ENCODE results near the gene PACSIN1.

PACSIN1 gene

DNA sequence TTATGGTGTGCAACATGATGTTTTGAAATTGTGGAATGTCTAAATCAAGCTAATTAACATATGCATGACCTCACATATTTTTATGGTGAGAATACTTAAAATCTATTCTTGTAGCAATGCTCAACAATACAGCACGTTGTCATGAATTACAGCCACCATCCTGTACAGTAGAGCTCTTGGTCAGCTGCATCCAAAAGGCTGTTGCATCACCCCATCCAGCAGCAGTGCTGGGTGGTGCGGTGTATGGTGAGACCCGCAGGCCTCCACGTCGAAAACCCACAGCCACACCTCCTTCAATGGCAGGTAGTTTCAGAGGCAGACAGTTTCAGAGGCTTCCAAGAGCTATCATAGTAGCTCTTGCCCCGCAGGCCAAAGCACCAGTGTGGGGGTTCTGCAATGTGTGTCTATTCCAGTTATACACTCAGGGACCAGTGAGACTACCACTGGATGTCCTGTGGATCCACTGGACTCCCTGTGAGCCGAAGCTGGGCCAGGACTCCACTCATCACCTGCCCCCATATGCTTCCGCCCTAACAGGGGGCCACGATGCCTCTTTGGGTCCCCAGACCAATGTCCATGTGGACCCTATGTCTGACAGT, 23.4 kb downstream of the PACSIN1 start:
- H3K4me1 Mint-ChIP-seq, result peaks cover 39% of the 10 kb centered on the region

DNA sequence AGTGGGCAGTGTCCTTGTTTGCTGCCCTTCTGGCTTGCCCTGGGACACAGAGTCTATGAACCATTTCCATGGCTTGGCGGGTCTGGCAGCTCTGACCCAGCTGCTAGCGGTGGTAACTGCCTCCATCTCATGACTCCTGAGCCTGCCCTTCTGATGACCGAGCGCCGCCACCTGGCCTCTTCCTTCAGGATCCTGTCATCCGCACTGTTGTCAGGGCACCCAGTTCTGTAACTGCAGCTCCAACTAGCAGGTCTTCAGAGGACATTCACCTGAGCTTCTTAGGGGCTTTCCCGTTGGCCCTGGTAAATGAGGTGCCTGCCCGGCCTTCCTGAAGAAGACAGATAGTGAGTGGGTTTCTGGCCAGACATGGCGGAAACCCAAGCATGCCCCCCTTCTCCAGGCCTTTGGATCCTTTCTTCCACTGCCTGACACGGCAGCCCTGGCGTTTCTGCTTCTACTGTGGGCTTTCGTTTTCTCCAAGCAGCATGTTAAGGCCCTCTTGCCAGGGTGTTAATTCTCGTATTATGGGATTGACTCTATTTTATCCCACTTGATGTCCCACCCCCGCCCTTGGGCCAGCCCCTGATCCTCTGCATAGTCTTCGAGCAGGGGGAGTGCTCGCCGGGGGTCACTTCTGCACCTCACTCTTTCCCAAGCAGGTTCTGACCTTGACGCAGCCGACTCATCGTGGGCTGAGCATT, 24.7 kb downstream of the PACSIN1 start:
- no peaks in the 10 kb centered on the region for H3K9me3 Mint-ChIP-seq
- peak overlapping the region in 2 of 3 experiments; percentile 24 to 67 for H3K4me3 Mint-ChIP-seq
- H3K27ac Mint-ChIP-seq, result peak overlapping the region in 2 of 3 experiments; percentile 96 to 97
- no peaks in the 10 kb centered on the region for H3K27me3 Mint-ChIP-seq (ENCODE audit: low read depth)
- TF ChIP-seq, protein P1, sequence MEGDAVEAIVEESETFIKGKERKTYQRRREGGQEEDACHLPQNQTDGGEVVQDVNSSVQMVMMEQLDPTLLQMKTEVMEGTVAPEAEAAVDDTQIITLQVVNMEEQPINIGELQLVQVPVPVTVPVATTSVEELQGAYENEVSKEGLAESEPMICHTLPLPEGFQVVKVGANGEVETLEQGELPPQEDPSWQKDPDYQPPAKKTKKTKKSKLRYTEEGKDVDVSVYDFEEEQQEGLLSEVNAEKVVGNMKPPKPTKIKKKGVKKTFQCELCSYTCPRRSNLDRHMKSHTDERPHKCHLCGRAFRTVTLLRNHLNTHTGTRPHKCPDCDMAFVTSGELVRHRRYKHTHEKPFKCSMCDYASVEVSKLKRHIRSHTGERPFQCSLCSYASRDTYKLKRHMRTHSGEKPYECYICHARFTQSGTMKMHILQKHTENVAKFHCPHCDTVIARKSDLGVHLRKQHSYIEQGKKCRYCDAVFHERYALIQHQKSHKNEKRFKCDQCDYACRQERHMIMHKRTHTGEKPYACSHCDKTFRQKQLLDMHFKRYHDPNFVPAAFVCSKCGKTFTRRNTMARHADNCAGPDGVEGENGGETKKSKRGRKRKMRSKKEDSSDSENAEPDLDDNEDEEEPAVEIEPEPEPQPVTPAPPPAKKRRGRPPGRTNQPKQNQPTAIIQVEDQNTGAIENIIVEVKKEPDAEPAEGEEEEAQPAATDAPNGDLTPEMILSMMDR (IDR thresholded peaks at IDR 0.05; ENCODE audit: unreplicated experiment in 3 of 3), result no peak
- no peaks in the 10 kb centered on the region for H3K36me3 Mint-ChIP-seq (ENCODE audit: low read depth)
- peaks cover 28% of the 10 kb centered on the region for H3K4me1 Mint-ChIP-seq

More for the DNA sequence above, 23.4 kb downstream of the PACSIN1 start:
- TF ChIP-seq, protein P1 (IDR thresholded peaks at IDR 0.05; ENCODE audit: unreplicated experiment in 3 of 3), result no peak
- no peak overlapping the region for H3K27ac Mint-ChIP-seq
- no peak overlapping the region for H3K4me3 Mint-ChIP-seq
- no peaks in the 10 kb centered on the region for H3K27me3 Mint-ChIP-seq (ENCODE audit: low read depth)
- no peaks in the 10 kb centered on the region for H3K9me3 Mint-ChIP-seq
- no peaks in the 10 kb centered on the region for H3K36me3 Mint-ChIP-seq (ENCODE audit: low read depth)

DNA sequence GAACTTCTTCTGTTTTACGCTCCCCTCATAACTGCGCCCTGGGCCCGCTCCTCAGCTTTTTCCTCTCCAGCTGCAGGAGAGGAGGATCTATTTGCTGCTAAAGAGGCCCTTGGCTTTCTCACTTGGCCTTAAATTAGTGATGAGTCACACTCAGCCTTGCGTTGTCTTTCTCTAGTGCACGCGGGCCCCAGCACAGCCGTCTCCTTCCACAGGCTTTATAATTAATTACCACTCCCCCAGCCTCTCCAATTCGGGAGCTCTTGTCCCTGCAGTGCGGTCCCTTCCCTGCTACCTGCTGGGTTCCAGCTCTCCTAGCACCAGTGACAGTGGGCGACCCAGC, 25.2 kb downstream of the PACSIN1 start:
- peak overlapping the region in 2 of 3 experiments; percentile 24 to 67 for H3K4me3 Mint-ChIP-seq
- no peaks in the 10 kb centered on the region for H3K9me3 Mint-ChIP-seq
- TF ChIP-seq, protein P1 (IDR thresholded peaks at IDR 0.05; ENCODE audit: unreplicated experiment in 3 of 3), result no peak
- H3K4me1 Mint-ChIP-seq, result peaks cover 22% of the 10 kb centered on the region
- H3K36me3 Mint-ChIP-seq (ENCODE audit: low read depth), result no peaks in the 10 kb centered on the region
- no peaks in the 10 kb centered on the region for H3K27me3 Mint-ChIP-seq (ENCODE audit: low read depth)
- H3K27ac Mint-ChIP-seq, result peak overlapping the region in 2 of 3 experiments; percentile 96 to 97

DNA sequence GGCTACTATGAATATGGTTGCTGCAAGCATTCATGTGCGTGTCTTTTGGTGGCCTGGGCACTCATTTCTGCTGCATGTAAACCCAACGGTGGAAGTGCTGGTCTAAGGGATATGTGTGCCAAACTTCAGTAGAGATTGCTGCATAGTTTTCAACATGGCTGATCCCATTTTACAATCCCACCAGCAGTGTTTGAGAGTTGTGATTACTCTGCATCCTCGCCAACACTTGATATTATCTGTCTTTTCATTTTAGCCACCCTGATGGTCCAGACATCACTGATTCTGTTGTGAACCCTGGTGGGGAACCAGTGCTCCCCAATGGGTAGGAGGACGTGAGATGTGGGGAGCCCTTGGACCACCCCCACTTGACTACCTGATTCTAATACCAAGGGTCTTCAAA, 27.5 kb downstream of the PACSIN1 start:
- TF ChIP-seq, protein P1 (IDR thresholded peaks at IDR 0.05; ENCODE audit: unreplicated experiment in 3 of 3), result no peak
- Mint-ChIP-seq H3K9me3 (no peaks in the 10 kb centered on the region), H3K36me3 (ENCODE audit: low read depth) (no peaks in the 10 kb centered on the region), H3K27ac (no peak overlapping the region), H3K27me3 (ENCODE audit: low read depth) (no peaks in the 10 kb centered on the region), H3K4me3 (no peak overlapping the region), H3K4me1 (peaks cover 11% of the 10 kb centered on the region)

DNA sequence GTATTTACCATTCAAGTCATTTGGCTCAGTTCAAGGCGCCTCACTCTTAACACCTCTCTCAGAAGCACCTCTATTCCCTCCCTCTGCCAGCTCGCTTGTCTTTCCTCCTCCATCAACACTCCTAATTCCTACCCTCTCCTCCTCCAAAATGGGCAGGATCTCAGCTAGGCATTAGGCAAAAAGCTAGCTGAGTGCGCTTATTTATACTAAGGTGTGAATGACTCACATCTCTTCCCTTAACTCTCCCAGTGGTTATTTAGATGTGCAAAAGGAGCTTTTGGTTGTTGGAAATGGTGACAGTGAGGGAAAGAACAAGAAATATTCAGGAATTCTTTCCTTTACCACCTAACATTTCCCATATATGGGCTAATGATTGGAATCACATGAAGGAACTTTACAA, 29.1 kb downstream of the PACSIN1 start:
- Mint-ChIP-seq H3K4me3 (no peak overlapping the region), H3K36me3 (ENCODE audit: low read depth) (no peaks in the 10 kb centered on the region), H3K27ac (no peak overlapping the region), H3K4me1 (peaks cover 11% of the 10 kb centered on the region), H3K9me3 (peaks cover 4% of the 10 kb centered on the region), H3K27me3 (ENCODE audit: low read depth) (no peaks in the 10 kb centered on the region)
- TF ChIP-seq, protein P1 (IDR thresholded peaks at IDR 0.05; ENCODE audit: unreplicated experiment in 3 of 3), result no peak
